ENCODE measurements around the gene PACSIN1.

PACSIN1 gene

DNA sequence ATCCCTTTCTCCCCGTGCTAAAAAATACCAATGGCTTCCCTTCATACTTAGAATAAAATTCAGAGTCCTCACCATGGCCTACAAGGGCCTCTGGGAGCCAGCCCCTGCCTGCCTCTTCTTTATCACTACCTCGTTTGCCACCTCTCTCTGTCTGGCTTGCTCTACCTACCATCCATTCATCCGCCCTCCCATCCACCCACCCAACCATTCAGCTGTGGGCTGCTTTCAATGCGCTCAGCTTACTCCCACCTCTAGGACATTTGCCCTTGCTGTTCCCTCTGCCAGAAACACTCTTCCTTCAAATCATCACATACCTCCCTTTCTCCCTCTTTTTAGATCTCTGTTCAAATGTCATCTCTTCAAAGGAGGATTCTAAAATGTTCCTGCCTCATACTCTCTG, 44.4 kb downstream of the PACSIN1 start:
- Histone ChIP-seq H3K9me3 (ENCODE audit: control insufficient read depth, insufficient read depth, low read depth, low read length) (no peaks in the 10 kb centered on the region), H3K36me3 (ENCODE audit: control insufficient read depth in 2 of 2, insufficient read depth in 1 of 2, low read length in 2 of 2) (no peaks in the 10 kb centered on the region), H3K4me1 (ENCODE audit: control insufficient read depth, insufficient read depth, low read length) (no peaks in the 10 kb centered on the region), H3K4me3 (ENCODE audit: low read depth, low read length) (no peak overlapping the region), H3K27ac (ENCODE audit: extremely low read depth, low read depth, low read length) (no peak overlapping the region)
- TF ChIP-seq ZNF707 (tag by site-specific recombination; IDR thresholded peaks at IDR 0.05): no peak
- peak; percentile 99 for TF ChIP-seq EGR2 (tag by site-specific recombination; IDR thresholded peaks at IDR 0.05; ENCODE audit: low read depth)
- TF ChIP-seq ZFHX2 (tag by site-specific recombination; conservative IDR thresholded peaks at IDR 0.05): peak; percentile 93
- POLR2A ChIA-PET: no interaction called here
- CTCF ChIA-PET: interaction anchor here (0.7 to 1.4 kb wide), 2 partner anchors 19 to 315 kb away, joined by 3 read pairs; no protein-coding TSS in a partner anchor

DNA sequence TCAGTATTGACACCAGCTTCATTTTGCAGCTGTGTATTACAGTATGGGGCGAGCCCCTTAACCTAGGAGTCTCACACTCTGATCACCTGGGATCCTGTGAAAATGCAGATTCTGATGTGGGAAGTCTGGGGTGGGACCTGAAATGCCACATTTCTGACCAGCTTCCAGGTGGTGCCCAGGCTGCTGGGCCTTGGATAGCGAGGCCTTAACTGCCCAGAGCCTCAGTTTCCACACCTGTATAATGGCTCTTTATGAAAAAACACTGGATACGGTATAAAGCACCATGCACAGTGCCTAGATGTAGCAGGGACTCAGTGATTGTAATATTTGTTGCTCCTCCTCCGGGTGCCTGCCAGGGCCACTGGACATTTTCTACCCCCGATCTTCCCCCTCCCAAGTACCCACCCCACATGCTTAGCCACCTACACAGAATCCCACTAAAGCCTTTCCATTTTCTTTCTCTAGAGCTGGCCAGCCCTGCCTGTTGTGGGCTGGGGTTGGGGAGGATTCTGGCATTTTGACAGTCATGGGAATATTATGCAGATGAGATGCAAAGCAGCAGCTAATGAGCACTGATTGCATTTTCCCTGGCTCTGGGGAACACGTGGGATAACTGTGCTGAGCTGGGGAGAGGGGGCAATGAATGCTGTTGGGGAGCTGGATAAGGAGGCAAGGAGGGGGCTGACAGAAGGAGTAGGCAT, 45.5 kb downstream of the PACSIN1 start:
- H3K27ac ChIP-seq (ENCODE audit: extremely low read depth, low read depth, low read length): no peak overlapping the region
- ChIA-PET POLR2A (interaction anchor here (0.6 kb wide), 1 partner anchor 170 kb away, joined by 4 read pairs; no protein-coding TSS in a partner anchor), CTCF (interaction anchor here (0.8 kb wide), 1 partner anchor 16 kb away, joined by 5 read pairs; no protein-coding TSS in a partner anchor)
- H3K4me1 ChIP-seq (ENCODE audit: control insufficient read depth, insufficient read depth, low read length): no peaks in the 10 kb centered on the region
- no peaks in the 10 kb centered on the region for H3K9me3 ChIP-seq (ENCODE audit: control insufficient read depth, insufficient read depth, low read depth, low read length)
- TF ChIP-seq, protein P1, sequence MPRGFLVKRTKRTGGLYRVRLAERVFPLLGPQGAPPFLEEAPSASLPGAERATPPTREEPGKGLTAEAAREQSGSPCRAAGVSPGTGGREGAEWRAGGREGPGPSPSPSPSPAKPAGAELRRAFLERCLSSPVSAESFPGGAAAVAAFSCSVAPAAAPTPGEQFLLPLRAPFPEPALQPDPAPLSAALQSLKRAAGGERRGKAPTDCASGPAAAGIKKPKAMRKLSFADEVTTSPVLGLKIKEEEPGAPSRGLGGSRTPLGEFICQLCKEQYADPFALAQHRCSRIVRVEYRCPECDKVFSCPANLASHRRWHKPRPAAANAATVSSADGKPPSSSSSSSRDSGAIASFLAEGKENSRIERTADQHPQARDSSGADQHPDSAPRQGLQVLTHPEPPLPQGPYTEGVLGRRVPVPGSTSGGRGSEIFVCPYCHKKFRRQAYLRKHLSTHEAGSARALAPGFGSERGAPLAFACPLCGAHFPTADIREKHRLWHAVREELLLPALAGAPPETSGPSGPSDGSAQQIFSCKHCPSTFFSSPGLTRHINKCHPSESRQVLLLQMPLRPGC (tag by site-specific recombination; IDR thresholded peaks at IDR 0.05): no peak
- TF ChIP-seq ZSCAN23 (tag by site-specific recombination; IDR thresholded peaks at IDR 0.05) (no peak), ZFHX2 (tag by site-specific recombination; conservative IDR thresholded peaks at IDR 0.05) (no peak), IKZF3 (tag by site-specific recombination; IDR thresholded peaks at IDR 0.05) (no peak), SP3 (tag by site-specific recombination; IDR thresholded peaks at IDR 0.05) (no peak)
- TF ChIP-seq, protein P2, sequence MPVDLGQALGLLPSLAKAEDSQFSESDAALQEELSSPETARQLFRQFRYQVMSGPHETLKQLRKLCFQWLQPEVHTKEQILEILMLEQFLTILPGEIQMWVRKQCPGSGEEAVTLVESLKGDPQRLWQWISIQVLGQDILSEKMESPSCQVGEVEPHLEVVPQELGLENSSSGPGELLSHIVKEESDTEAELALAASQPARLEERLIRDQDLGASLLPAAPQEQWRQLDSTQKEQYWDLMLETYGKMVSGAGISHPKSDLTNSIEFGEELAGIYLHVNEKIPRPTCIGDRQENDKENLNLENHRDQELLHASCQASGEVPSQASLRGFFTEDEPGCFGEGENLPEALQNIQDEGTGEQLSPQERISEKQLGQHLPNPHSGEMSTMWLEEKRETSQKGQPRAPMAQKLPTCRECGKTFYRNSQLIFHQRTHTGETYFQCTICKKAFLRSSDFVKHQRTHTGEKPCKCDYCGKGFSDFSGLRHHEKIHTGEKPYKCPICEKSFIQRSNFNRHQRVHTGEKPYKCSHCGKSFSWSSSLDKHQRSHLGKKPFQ (tag by site-specific recombination; IDR thresholded peaks at IDR 0.05): no peak
- no peak overlapping the region for H3K4me3 ChIP-seq (ENCODE audit: low read depth, low read length)
- no peaks in the 10 kb centered on the region for H3K36me3 ChIP-seq (ENCODE audit: control insufficient read depth in 2 of 2, insufficient read depth in 1 of 2, low read length in 2 of 2)

DNA sequence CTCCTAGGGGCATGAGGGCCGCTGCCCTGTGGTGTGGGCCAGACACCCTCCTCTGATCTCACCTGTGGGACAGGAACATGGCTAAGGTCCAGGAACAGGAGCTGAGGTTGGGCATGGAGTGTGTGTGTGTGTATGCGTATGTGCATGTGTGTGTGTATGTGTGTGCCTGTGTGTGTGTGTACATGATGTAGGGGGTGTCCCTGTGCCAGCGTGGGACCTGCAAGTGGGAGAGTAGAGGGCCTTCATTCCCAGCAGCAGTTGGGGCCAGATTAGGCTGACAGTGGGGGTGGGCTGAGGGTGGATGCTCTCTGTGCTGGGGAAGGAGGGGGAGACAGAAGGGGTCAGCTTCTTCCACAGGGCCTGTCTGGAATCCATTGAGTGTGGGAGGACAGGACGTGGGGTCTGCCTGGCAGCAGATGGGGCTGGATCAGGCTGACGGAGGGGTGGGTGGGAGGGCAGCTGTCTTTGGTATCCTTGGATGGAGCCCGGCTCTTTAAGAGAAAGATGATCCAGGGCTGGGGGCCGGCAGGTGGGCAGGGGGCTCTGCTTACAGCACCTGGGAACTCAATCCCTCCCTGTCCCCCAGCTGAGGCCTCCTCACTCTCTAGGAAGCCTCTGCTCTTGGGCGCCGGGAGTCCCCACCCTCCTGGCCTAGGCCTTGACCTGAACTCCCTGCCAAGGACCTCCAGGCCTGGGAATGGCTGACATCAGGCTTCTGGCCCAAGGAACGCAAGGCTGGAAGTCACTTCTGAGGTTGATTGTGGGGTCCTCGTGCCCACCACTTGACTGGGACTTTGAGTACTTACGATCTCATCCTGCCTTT, 46.2 kb downstream of the PACSIN1 start:
- POLR2A ChIA-PET: interaction anchor here (0.6 kb wide), 1 partner anchor 169 kb away, joined by 4 read pairs; no protein-coding TSS in a partner anchor
- no peak overlapping the region for H3K4me3 ChIP-seq (ENCODE audit: low read depth, low read length)
- H3K9me3 ChIP-seq (ENCODE audit: control insufficient read depth, insufficient read depth, low read depth, low read length): no peaks in the 10 kb centered on the region
- H3K27ac ChIP-seq (ENCODE audit: extremely low read depth, low read depth, low read length): no peak overlapping the region
- CTCF ChIA-PET: interaction anchor here (0.6 kb wide), 1 partner anchor 52 kb away, joined by 3 read pairs; no protein-coding TSS in a partner anchor
- H3K4me1 ChIP-seq (ENCODE audit: control insufficient read depth, insufficient read depth, low read length): no peaks in the 10 kb centered on the region
- no peaks in the 10 kb centered on the region for H3K36me3 ChIP-seq (ENCODE audit: control insufficient read depth in 2 of 2, insufficient read depth in 1 of 2, low read length in 2 of 2)
- TF ChIP-seq ZNF654 (tag by site-specific recombination; IDR thresholded peaks at IDR 0.05; ENCODE audit: low read depth) (no peak), GLIS1 (tag by site-specific recombination; IDR thresholded peaks at IDR 0.05) (no peak), SCRT1 (tag by site-specific recombination; IDR thresholded peaks at IDR 0.05; ENCODE audit: borderline replicate concordance) (no peak), ZNF623 (tag by site-specific recombination; IDR thresholded peaks at IDR 0.05) (no peak), ZNF776 (tag by site-specific recombination; IDR thresholded peaks at IDR 0.05; ENCODE audit: borderline replicate concordance) (no peak), EGR2 (tag by site-specific recombination; IDR thresholded peaks at IDR 0.05; ENCODE audit: low read depth) (peak; percentile 94), ZNF121 (tag by site-specific recombination; IDR thresholded peaks at IDR 0.05) (no peak), ZFHX2 (tag by site-specific recombination; conservative IDR thresholded peaks at IDR 0.05) (peak; percentile 92), GLI4 (tag by site-specific recombination; IDR thresholded peaks at IDR 0.05) (no peak), ZNF433 (tag by site-specific recombination; IDR thresholded peaks at IDR 0.05; ENCODE audit: low read depth) (no peak)
- TF ChIP-seq, protein P3, sequence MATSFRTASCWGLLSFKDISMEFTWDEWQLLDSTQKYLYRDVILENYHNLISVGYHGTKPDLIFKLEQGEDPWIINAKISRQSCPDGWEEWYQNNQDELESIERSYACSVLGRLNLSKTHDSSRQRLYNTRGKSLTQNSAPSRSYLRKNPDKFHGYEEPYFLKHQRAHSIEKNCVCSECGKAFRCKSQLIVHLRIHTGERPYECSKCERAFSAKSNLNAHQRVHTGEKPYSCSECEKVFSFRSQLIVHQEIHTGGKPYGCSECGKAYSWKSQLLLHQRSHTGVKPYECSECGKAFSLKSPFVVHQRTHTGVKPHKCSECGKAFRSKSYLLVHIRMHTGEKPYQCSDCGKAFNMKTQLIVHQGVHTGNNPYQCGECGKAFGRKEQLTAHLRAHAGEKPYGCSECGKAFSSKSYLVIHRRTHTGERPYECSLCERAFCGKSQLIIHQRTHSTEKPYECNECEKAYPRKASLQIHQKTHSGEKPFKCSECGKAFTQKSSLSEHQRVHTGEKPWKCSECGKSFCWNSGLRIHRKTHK (tag by site-specific recombination; IDR thresholded peaks at IDR 0.05): no peak
- TF ChIP-seq, protein P4, sequence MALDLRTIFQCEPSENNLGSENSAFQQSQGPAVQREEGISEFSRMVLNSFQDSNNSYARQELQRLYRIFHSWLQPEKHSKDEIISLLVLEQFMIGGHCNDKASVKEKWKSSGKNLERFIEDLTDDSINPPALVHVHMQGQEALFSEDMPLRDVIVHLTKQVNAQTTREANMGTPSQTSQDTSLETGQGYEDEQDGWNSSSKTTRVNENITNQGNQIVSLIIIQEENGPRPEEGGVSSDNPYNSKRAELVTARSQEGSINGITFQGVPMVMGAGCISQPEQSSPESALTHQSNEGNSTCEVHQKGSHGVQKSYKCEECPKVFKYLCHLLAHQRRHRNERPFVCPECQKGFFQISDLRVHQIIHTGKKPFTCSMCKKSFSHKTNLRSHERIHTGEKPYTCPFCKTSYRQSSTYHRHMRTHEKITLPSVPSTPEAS (tag by site-specific recombination; IDR thresholded peaks at IDR 0.05): peak; percentile 84

Data from HEK293 (cell line).